SKM-1 (cell line): ENCODE data around the gene PLCL1.
"Not testable (repeated sequence)": the region's sequence is repeated elsewhere in the genome, so short reads cannot be mapped to it uniquely, and the experiment has no call there.

ENCODE experiments used
- DNase-seq: peaks from one replicate; lab custom pipeline; 2025; ENCODE audit not compliant: unreplicated experiment; lab: John Stamatoyannopoulos, UW

Gene PLCL1

GRCh38 chr2:197993363-197993762 lies 189.0 kb downstream of the PLCL1 start:
- DNase-seq = no peak

DNA sequence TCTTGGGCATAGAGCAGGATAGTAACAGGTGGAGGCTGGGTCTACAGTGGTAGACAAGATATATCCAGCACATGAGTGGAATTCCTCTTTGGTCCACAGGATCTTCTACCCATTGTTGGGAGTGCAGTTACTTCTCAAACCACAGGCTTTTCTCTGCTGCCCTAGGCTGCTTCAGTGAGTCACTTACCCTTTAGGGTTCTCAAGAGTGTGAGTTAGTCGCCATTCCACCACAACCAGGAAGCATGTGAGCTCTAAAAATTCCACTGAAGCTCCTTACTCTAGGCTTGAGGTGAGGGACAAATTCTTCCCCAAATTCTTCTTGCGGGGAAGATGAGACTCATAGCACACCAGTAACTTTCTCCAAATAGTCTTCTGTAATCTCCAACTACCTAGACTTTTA lies 189.4 kb downstream of the PLCL1 start:
- DNase-seq = no peak

- no peak for DNase-seq
Measured at GRCh38 chr2:197994751-197995150, 190.4 kb downstream of the PLCL1 start.

GRCh38 chr2:197996583-197996982 lies 192.2 kb downstream of the PLCL1 start:
- no peak for DNase-seq

DNA sequence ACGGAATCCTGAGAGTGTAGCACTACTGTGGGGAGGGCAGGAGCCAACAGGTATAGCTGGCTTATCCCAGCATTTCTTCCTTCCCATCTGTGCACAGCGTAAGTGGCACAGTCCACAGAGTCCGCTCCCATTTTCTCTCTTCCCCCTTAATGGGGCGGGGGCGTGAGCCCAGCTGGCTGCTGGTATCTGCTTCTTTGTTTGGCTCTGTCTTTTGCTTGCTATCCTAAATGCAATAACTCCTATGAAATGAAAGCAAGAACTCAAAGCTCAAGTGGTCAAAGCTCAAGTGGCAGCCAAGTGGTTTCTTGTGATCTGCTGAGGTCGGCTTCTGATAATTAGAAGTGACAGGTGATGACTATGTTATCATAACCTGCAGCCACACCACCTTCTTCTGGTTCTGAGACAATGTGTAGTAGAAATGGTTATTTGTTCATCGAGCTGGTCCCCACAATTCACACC lies 192.7 kb downstream of the PLCL1 start:
- DNase-seq = no peak

DNA sequence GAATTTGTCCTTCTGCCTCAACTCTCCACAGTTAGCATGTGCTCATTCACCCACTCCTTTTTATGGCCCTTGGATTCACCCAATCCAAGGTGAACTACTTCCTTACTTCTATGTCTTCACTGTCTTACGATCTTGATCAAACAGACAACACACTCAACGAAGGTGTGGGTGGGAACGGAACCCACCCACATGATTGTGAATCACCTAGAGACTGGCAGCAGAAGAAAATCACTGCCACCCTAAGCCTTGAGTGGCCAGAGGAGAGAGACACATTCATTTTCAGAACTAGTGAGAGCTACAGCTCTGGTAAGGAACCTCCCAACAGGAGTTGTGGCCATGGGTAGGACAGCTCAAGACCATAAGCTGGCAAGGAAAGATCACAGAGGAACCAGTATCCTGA lies 194.3 kb downstream of the PLCL1 start:
- DNase-seq = no peak

- no peak for DNase-seq
Measured at GRCh38 chr2:198000417-198000816, 196.0 kb downstream of the PLCL1 start.

DNA sequence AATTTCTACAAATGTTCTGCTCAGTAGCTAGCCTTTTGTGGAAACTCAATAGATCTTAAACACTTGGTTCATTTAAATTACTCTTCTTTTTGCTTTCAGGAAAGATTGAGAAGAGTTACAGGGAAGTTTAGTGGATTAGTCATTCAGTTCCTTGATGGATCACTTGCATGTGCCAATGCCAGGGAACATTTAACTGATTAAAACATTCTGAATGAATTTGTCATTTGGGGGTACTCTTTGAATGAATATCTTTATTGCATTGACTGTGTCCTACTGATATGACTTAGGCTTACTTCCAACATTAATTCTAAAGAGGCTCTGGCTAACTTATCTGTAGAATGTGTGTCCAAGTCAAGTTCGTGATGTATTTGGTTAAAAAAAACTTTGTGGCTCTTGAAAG lies 199.8 kb downstream of the PLCL1 start:
- DNase-seq = no peak

GRCh38 chr2:198004921-198005829 lies 200.8 kb downstream of the PLCL1 start:
- no peak for DNase-seq

DNA sequence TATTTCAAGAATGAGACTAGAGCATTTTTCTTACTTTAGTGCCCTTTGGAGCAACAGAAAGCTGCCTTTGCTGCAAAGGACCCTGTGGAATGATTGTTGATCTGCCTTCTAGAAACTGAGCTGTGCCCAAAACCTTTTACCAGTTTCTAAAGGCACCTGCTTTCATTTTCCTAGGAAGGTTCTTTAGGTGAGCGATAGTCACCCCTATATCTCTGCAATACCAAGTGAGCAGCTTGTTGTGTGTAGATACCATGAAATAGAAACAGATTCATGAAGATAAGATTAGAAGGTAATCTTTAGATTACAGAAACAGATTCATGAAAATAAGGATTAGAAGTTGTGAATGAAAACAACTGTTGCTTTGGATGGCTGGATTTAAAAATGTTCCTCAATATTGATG lies 202.3 kb downstream of the PLCL1 start:
- DNase-seq = no peak

GRCh38 chr2:198008230-198008629 lies 203.8 kb downstream of the PLCL1 start:
- no peak for DNase-seq

DNA sequence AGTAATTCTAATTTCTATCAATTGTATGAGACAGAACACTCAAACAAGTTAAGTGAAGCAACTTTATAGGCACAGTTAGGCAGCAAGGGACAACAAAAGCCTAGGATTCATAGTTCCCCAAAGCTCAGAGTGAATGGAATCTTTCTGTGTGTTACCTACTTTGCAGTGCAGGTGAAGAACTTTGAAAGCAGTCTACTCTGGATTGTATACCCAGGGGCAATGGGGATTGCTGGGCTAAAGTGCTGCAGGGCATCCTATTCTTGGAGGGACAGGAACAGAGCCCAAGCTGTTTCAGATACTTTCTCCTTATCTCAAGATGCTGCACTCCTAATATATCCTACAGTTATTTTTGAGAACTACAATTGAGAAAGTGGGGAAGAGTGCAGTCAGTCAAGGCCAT lies 207.6 kb downstream of the PLCL1 start:
- DNase-seq = no peak

- no peak for DNase-seq
Measured at GRCh38 chr2:198016243-198016642, 211.8 kb downstream of the PLCL1 start.

- no peak for DNase-seq
Measured at GRCh38 chr2:198017068-198017467, 212.7 kb downstream of the PLCL1 start.

DNA sequence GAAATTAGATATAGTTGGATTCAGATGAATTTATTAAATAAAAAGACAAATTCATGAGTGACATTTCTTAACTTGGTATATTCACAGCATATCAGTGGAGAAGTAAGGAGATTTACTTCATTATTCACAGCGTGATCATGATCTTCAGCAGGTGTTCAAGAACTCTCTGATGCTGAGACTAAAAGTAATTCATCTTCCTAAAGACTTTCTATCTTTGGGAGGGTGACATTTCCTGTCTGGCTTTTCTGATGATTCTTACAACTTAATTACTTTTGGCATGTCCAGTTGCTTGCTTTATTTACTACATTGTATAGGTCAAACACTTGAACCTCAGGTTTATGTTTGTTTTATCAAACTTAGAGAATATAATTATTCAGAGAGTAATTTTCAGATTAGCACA lies 224.6 kb downstream of the PLCL1 start:
- no peak for DNase-seq

DNA sequence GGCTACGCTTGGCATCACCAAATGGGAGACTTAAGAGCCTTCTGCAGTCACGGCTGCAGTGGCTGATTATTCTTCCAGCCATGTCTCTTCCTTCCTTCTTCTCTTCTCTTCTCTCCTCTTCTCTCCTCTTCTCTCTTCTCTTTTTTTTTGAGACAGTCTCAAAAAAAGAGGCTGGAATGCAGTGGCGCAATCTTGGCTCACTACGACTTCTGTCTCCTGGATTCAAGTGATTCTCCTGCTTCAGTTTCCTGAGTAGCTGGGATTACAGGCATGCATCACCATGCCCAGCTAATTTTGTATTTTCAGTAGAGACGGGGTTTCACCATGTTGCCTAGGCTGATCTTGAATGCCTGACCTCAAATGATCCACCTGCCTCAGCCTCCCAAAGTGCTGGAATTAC lies 225.2 kb downstream of the PLCL1 start:
- DNase-seq = not testable (repeated sequence)

DNA sequence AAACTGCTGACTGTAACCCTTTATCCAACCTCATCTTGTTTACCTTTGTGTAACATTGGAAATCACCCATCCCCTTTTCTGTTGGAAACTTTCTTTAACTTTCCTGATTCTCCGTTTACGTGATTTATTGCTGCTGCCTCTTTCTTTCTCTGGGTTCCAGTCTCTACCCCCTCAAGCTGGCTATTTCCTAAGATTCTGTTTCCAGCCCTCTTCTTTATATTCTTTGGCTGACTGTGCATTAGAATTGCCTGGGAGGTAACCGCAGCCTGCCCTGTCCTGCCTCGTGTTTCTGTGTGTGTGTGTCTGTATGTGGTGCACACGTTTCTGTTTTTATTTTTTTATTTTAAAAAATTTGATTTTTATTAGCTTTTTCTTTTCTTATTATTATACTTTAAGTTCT lies 229.2 kb downstream of the PLCL1 start:
- no peak for DNase-seq

DNA sequence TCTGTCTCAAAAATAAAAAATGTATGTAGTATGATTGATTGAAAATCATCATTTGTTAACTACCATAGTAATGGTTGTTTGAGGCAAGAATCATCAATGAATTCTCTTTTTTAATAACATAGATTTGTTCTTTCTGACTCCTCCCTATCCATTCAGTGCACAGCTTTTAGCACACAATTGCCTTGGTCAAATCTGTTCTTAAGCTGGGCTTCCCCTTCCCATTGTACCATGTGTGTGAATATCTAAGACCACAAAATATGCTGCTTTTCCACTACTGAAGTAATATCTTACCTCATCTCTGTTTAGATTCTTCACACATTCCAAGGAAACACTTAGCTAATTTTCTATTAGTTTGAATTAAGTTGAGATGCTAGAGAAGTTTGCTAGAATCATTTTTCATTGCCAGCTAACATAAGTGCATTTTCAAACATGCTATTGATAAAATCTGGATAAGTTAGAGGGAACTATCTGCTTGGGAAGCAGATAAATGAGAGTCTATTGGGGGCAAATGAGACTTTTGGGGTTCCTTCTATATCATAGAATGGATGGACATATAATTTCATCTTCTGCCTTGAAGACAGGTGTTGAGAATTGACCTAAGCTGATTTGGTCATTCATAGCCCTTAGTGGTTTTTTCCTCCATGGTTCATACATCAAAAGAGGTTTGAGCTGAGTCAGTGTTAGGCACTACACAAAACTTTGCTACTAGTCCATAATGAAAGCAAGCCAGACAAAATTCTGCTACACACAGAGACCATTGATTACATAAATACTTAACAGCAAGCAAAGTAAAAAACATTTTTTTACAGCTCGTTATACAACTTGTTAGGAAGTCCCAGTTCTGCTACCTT lies 231.9 kb downstream of the PLCL1 start:
- DNase-seq = no peak

GRCh38 chr2:198040835-198041234 lies 236.4 kb downstream of the PLCL1 start:
- no peak for DNase-seq

DNA sequence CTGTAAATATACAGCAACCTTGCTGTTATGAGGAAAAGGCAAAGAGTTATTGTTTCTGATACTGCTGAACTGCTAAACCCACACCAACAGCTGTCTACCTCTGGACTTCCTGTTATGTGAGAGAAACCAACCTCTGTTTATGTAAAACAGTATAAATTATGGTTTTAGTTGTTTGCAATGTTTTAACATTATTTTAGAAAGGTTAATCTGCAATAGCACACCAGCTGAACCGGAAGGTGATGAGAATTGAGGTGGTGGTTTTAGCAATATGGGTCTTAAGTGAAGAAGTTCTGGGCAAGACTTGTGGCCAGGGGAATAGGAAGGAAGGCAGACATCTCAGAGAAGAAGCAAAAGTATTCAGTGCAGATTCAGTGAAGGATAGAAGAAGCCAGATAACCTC lies 237.8 kb downstream of the PLCL1 start:
- no peak for DNase-seq

GRCh38 chr2:198044777-198045176 lies 240.4 kb downstream of the PLCL1 start:
- no peak for DNase-seq

- no peak for DNase-seq
Measured at GRCh38 chr2:198045227-198045626, 240.8 kb downstream of the PLCL1 start.
